Prostate gland (tissue), 2 donors: ENCODE results near the gene IL17D. TPM values are rescaled to one million over a fixed set of nuclear protein-coding genes. Genes with fewer than 3 reads are reported as not detected.
A peak's percentile ranks its signal among the peaks of the same experiment; 100 is the strongest.

ENCODE experiments used
- DNase-seq: peaks from one replicate; pipeline ENCODE4 v3.0.0-alpha.2; 2019; ENCODE audit warnings: low spot score
- H3K27ac ChIP-seq, 2 donors: fragments of 200-600 bp; sonication (generic); 2 replicates each; pipeline ENCODE4 v1.5.1; 2017 to 2019
- H3K27me3 ChIP-seq: fragments of 200-600 bp; sonication (generic); replicated peaks from 2 replicates; pipeline ENCODE4 v1.5.1; 2019; ENCODE audit not compliant: insufficient read depth
- H3K36me3 ChIP-seq, 2 donors: fragments of 200-600 bp; sonication (generic); 1 replicate in 1 of 2; 2 replicates in 1 of 2; pipeline versions ENCODE4 v1.5.1 to v1.8.1; 2017 to 2019
- H3K4me1 ChIP-seq: fragments of 200-600 bp; sonication (generic); replicated peaks from 2 replicates; pipeline ENCODE4 v1.5.1; 2019
- H3K4me3 ChIP-seq, 2 donors: fragments of 200-600 bp; sonication (generic); 2 replicates each; pipeline ENCODE4 v1.5.1; 2017 to 2019
- H3K9me3 ChIP-seq: fragments of 200-600 bp; sonication (generic); 2 replicates; pipeline ENCODE4 v1.5.1; 2017
- CTCF ChIP-seq, 4 experiments: fragments of 200-600 bp in 2 of 4; fragments of 450-650 bp in 2 of 4; sonication (generic) in 2 of 4; IDR thresholded peaks; 1 replicate in 3 of 4; 2 replicates in 1 of 4; pipeline ENCODE4 v1.5.1; 2016 to 2019; ENCODE audit warnings: antibody characterized with exemption in 4 of 4, mild to moderate bottlenecking in 2 of 4, moderate library complexity in 2 of 4
- POLR2A ChIP-seq: fragments of 450-650 bp; IDR thresholded peaks from one replicate; pipeline ENCODE4 v1.6.1; 2016; ENCODE audit warnings: antibody characterized with exemption, mild to moderate bottlenecking
- POLR2AphosphoS5 ChIP-seq: sonication (generic); formaldehyde crosslinking; IDR thresholded peaks from one replicate; pipeline ENCODE4 v1.6.1; 2017; ENCODE audit warnings: antibody characterized with exemption
- WGBS: methylation state at CpG from one replicate; pipeline ENCODE4 v1.1.5; 2018; 5-methylcytosine and 5-hydroxymethylcytosine counted together
- intact Hi-C: fragments of 100-400 bp; cut with DNase I; formaldehyde crosslinking; loops from one replicate; pipeline ENCODE4 v1.14.2; 2022
- total RNA-seq, 2 donors: library from RNA; depleted of rRNA; stranded (reverse); fragments of >200 nt; gene quantifications; one replicate each; pipeline ENCODE4 v1.1.0, GENCODE V29; 2016

The IL17D gene
- total RNA-seq, 2 donors from 2014 or later, result 1.5 to 3.7 TPM

GRCh38 chr13:20721058-20721453 is 17.6 kb downstream of the IL17D start:
- Histone ChIP-seq H3K4me1 (no peaks in the 10 kb centered on the region), H3K9me3 (no peaks in the 10 kb centered on the region), H3K27me3 (no peaks in the 10 kb centered on the region), H3K27ac (no peak overlapping the region), H3K36me3 (no peaks in the 10 kb centered on the region), H3K4me3 (no peak overlapping the region)
- intact Hi-C loops, result no loop called here
- WGBS, result 82% methylated on average over 16 of the region's 16 CpGs
- no peak for DNase-seq
- TF ChIP-seq POLR2AphosphoS5 (no peak), POLR2A (no peak), CTCF (IDR thresholded peaks at IDR 0.05) (no peak)

GRCh38 chr13:20721454-20722357 is 18.2 kb downstream of the IL17D start:
- Histone ChIP-seq H3K4me3 (peak overlapping the region; percentile 19 to 20), H3K36me3 (no peaks in the 10 kb centered on the region), H3K9me3 (no peaks in the 10 kb centered on the region), H3K4me1 (no peaks in the 10 kb centered on the region), H3K27ac (no peak overlapping the region), H3K27me3 (no peaks in the 10 kb centered on the region)
- DNase-seq, result no peak
- intact Hi-C loops, result no loop called here
- no peak for TF ChIP-seq POLR2AphosphoS5
- 23% methylated on average over 45 of the region's 81 CpGs for WGBS

- DNase-seq, result no peak
- Histone ChIP-seq H3K9me3 (no peaks in the 10 kb centered on the region), H3K36me3 (no peaks in the 10 kb centered on the region), H3K4me1 (no peaks in the 10 kb centered on the region), H3K4me3 (no peak overlapping the region), H3K27me3 (no peaks in the 10 kb centered on the region), H3K27ac (no peak overlapping the region)
- 94% methylated on average over 6 of the region's 6 CpGs for WGBS
- intact Hi-C loops, result no loop called here
- TF ChIP-seq POLR2AphosphoS5 (no peak), POLR2A (no peak)
Observed at GRCh38 chr13:20727856-20728255, 24.4 kb downstream of the IL17D start.

- no peak overlapping the region for H3K27ac ChIP-seq
Observed at GRCh38 chr13:20728579-20729311, 25.2 kb downstream of the IL17D start.

More at GRCh38 chr13:20728579-20729311, 25.2 kb downstream of the IL17D start:
- H3K9me3 ChIP-seq, result no peaks in the 10 kb centered on the region
- H3K4me1 ChIP-seq, result no peaks in the 10 kb centered on the region
- no peaks in the 10 kb centered on the region for H3K36me3 ChIP-seq
- TF ChIP-seq POLR2A, result no peak
- TF ChIP-seq POLR2AphosphoS5, result no peak
- TF ChIP-seq CTCF (IDR thresholded peaks at IDR 0.05), result no peak
- intact Hi-C loops, result no loop called here
- no peaks in the 10 kb centered on the region for H3K27me3 ChIP-seq
- H3K4me3 ChIP-seq, result no peak overlapping the region
- DNase-seq, result no peak
- WGBS, result 62% methylated on average over 14 of the region's 14 CpGs
